NB4 (cell line): ENCODE data around the gene GRAMD4.

Experiments used
- CTCF ChIP-seq: IDR thresholded peaks from one replicate; pipeline ENCODE4 v1.5.1; 2012; ENCODE audit warnings: low read depth, low read length
- MAX ChIP-seq: IDR thresholded peaks from 2 replicates; pipeline ENCODE4 v1.6.1; 2011; ENCODE audit warnings: low read depth, low read length
- MYC ChIP-seq: IDR thresholded peaks from 2 replicates; pipeline ENCODE4 v1.6.1; 2011; ENCODE audit warnings: low read depth, low read length
- POLR2A ChIP-seq: IDR thresholded peaks from 2 replicates; pipeline ENCODE4 v1.6.1; 2011; ENCODE audit warnings: mild to moderate bottlenecking; ENCODE audit not compliant: insufficient read length; ENCODE audit errors: extremely low read depth

GRCh38 chr22:46587492-46588278, 32.5 kb upstream of the GRAMD4 start:
- TF ChIP-seq CTCF (no peak), POLR2A (no peak), MAX (no peak), MYC (no peak)
